ENCODE measurements around the gene MPP3.
A peak's percentile ranks its signal among the peaks of the same experiment; 100 is the strongest.

Gene MPP3

DNA sequence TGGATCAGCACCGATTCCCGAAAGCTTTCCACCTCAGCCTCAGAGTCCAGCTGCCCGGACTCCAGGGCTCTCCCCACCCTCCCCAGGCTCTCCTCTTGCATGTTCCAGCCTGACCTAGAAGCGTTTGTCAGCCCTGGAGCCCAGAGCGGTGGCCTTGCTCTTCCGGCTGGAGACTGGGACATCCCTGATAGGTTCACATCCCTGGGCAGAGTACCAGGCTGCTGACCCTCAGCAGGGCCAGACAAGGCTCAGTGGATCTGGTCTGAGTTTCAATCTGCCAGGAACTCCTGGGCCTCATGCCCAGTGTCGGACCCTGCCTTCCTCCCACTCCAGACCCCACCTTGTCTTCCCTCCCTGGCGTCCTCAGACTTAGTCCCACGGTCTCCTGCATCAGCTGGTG is 29.0 kb upstream of the MPP3 start:
- DNase-seq (ENCODE audit: low spot score) = no peak

DNA sequence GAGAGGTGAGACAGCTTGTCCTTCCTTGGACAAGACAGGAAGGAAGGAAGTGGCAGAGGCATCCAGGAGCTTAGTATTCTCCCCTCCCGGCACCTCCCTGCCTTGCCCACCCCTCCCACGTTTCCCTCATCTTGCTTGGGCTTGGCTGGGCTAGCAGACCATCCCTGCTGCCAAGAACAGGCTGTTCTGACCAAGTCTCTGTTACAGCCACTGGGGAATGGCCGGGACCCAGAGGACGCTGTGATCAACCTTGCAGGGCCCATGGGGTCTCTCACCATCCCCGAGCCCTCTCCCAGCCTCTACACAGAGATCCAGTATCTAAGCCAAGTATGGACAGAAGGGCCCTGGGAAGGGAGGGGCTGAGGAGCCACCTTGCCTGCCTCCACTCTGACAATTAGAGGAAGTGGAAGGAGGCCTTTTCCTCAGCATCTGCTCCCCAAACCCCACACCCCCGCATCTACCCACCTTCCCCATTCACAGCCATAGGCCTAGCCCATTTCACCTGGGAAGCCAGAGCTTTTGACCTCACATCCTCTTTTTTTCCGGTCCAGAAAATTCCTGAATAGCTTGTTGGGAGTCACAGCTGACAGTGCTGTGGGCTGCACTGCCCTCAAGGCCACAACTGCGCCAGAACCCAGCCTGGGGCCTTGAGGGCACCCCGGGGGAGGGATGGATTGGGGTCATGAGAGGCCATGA is 28.1 kb upstream of the MPP3 start:
- no peak for DNase-seq (ENCODE audit: low spot score)

DNA sequence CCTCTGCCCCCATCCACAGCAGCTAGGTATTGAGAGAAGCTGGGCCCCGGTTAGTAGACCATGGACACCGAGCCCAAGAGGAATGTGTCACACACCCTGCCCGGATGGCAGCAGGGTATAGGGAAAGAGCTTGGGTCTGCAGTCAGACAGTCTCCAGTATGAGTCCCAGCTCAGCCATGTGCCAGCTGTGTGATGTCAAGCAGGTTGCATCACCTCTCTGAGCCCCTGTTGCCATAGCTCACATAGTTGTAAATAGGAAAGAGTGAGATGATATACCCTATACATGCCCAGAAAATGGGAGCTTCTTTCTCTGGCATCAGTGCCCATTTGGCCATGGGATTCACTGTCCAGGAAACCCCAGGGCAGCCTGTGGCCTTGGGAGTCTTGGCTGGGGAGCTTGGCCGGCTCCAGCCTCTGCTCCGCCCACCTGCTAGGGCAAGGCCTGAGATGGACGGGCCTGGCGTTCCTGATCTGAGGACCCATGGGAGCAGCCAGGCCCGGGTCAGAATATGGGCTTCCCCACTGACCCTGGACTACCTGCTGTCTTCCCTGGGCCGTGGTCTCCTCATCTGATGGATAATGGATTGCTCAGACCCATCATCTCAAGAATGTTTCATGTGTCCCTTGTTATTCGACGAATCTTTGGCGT is 27.3 kb upstream of the MPP3 start:
- no peak for DNase-seq (ENCODE audit: low spot score)

DNA sequence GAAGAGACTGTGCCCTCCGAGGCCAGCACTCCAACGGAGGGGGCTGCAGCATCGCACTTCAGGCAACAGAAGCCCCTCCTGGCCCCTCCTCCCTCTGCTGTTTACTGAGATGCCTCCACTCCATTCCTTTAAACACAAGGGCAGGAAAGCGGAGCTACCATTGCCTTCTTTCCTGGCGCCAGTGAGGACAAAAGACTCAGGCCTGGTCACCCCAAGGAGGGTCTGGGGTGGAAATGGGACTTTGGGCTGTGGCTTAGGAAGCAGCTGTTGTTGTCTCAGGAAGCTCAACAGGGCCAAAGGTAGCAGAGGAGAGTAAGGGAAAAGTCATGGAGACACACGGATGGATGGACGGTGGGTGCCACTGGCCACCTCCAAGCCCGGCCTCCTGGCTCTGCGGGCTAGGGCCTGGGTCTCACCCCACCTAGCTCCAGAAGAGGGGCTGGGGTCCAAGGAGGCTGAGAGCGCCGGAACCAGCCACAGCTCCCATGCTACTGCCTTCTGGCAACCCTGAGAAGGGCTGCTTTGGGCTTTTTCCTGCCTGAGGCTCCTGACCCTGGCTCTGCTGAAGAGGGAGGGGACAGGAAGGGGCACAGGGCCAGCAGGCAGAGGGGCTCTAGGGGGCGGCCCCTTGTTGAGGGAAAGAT is 25.1 kb upstream of the MPP3 start:
- no peak for DNase-seq (ENCODE audit: low spot score)

DNA sequence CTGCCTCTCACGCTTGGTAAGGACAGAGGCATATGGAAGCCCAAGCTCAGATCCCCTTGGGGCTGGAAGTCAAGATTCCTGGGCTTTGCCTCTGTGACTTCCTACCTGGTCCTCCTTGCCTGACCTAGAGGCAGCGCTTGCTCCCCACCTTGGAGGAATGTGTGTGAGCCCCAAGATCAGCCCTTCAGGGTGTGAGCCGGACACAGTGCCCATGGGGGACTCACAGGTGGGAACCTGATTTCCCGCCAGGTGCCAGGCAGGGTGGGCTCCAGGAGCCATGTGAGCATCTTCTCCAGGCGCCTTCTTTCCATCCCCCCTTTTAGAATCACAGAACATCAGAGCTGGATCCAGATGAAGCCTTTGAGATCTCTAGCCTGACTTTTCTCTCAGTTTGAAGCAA is 24.2 kb upstream of the MPP3 start:
- no peak for DNase-seq (ENCODE audit: low spot score)

DNA sequence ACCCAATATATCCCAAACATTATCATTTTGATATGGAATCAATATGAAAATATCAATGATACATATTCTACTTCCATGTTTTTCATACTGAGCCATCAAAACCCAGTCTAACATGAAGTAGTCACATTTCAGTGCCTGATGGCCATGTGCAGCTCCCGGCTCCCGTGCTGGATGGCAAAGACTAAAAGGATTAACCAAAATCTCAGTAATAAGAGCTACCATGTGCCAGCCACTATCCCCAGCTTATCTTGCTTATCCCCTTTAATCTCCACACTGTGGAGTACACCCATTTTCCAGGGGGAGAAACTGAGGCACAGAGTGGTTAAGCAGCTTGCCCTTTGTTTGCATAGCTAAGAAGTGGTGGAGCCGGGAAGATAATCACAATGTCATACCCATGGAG is 23.2 kb upstream of the MPP3 start:
- DNase-seq (ENCODE audit: low spot score) = no peak

DNA sequence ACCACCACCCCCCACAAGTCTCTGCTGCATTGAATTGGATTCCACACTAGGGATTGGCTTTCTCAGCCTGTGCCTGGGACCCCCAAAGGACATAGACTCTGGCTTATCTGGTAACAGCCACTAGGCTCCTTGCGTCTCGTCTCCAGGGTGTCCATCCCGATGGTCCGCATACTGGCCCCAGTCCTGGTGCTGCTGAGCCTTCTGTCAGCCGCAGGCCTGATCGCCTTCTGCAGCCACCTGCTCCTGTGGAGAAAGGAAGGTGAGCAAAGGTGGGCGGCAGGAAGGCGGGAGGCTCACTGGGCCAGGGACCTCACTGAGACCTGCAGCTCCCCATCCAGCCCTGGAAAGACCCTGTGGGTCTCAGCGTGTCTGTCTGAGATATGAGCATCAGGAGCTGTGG is 22.1 kb upstream of the MPP3 start:
- no peak for DNase-seq (ENCODE audit: low spot score)

DNA sequence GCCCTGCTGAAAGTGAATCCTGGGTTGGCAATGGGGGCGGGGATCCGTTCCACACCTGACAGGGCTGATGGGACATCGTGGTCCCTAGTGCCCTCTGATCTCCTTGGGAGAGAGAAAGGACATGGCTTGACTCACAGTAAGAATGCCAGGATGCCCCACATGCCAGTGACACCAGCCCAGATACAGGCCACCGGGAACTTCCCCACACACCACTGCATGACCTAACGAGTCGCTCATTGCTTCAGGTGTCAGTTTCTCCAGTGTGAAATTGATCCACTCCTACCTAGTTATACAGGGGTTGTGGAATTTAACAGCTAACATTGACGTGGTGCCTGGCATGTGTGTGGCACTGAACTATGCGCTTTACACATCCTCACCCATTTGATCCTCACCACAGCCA is 21.6 kb upstream of the MPP3 start:
- DNase-seq (ENCODE audit: low spot score) = no peak

DNA sequence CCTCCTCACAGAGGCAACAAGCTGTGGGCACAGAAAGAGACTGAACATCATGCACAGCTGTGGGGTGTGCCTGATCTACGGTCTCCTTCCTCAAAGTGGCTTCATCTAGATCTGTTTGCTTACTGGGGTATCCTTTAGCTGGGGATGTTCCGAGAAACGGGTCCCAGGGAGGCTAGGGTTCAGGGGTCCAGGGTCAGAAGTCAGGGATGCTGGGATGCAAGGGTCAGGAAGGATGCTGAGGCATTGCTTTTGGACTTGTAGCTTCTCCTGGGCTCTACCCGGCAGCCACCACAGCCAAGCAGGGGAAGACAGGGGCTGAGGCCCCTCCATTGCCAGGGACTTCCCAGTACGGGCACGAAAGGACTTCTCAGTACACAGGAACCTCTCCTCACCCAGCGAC is 20.6 kb upstream of the MPP3 start:
- no peak for DNase-seq (ENCODE audit: low spot score)

DNA sequence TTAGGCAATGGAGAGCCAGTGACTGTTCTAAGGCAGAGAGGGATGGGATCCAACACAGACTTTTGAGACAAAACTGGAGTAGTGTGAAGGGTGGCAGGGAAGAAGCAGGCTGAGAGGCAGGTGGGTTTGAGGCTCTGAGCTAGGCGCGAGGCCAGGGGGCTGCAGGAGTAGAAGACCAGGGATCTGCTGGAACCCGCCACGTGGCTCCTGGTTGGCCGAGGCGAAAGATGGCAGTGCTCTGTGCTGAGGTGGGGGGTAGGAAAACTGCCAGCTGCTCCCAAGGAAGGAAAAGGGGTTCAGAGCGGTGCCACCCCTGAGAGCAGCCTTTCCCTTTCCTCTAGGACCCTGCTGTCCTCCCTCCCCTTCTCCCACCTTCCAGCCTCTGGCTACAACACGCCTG is 19.6 kb upstream of the MPP3 start:
- DNase-seq (ENCODE audit: low spot score) = no peak

DNA sequence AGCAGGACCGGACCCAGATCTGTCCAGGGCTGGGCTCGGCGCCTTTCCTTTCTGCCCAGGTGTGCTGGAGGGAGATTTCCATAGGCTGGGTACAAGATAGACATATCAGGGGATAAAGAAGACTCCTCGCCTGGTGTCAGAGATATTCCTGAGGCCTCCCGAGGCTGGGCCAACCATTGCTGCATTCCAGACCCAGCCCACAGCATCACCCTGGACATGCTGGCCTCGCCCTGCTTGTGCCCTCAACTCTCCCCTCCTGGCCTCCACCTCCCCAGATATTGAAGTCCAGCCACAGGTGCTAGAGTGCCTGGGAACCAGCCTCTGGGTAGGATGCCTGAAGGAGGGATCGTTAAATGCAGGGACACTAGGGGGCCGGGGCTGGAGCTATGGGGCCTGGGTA is 16.2 kb upstream of the MPP3 start:
- DNase-seq (ENCODE audit: low spot score) = no peak

DNA sequence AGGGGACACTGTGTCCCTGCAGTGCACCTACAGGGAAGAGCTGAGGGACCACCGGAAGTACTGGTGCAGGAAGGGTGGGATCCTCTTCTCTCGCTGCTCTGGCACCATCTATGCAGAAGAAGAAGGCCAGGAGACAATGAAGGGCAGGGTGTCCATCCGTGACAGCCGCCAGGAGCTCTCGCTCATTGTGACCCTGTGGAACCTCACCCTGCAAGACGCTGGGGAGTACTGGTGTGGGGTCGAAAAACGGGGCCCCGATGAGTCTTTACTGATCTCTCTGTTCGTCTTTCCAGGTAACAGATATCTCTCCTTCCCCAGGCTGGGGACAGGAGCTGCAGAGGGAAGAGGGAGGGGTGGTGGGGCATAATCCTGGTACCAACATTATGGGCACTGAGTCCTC is 15.7 kb upstream of the MPP3 start:
- no peak for DNase-seq (ENCODE audit: low spot score)

DNA sequence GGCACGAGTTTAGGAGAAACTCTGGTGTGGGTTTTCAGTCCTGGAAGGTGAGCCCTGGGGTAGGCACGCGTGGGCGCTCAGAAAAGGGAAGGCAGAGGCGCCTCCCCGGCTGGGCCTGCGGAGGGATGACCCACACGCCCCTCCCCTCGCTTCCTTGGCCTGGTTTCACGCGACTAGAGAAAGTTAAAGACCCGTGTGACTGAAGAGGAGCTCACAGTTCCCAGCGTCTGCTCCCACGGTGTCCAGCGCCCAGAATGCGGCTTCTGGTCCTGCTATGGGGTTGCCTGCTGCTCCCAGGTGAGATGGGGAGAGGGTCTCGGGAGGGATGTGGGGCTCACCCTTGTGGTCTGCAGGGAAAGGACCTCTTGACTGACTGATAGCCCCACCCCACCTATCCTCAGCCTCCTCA is 14.0 kb upstream of the MPP3 start, which contains the start of gene CD300LG:
Gene CD300LG (plus strand): TSS at position 214 of the 409 bp plus-strand sequence. CDS start 41 bp downstream, at position 255.
- no peak for DNase-seq (ENCODE audit: low spot score)

DNA sequence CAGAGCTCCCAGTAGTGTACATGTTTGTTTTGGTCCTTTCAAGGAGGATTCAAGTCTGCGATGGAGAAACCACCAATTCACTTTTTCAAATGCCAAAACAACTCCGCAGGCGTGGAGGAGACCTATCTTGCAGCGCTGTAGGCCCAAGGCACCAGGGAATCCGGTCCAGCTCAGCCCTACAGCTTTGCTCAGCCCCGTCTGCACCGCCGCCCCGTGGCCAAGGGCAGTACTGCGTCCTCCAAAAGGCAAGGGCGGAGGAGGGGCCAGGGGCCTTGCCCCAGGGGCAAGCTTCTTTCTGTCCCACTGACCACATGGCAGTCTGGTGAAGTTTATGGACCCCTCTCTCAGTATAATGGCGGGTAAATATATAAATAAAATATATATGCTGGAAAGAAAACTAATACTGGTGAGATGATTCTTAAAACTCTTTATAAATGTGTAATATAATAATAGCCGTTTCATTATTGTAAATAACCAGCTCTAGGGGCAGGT is 13.3 kb upstream of the MPP3 start:
- DNase-seq (ENCODE audit: low spot score) = peak; percentile 94

DNA sequence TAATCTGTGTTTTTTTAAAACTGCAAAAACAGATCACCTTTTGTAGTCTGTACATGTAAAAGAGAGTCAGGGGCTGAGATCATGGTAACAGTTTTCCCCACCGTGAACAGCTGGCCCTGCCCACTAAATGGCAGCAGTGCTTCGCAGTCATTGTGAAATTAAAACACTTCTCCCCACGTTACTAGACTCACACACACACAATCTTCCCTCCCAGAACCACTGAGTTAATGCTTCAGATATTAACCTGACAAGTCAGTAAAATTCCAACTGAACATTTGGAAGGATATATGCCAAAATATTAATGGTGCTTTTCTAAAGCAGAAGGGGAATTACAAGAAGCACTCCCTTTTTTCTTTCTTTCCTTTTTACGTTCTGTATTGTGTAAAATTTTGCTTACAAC is 12.8 kb upstream of the MPP3 start:
- DNase-seq (ENCODE audit: low spot score) = no peak

DNA sequence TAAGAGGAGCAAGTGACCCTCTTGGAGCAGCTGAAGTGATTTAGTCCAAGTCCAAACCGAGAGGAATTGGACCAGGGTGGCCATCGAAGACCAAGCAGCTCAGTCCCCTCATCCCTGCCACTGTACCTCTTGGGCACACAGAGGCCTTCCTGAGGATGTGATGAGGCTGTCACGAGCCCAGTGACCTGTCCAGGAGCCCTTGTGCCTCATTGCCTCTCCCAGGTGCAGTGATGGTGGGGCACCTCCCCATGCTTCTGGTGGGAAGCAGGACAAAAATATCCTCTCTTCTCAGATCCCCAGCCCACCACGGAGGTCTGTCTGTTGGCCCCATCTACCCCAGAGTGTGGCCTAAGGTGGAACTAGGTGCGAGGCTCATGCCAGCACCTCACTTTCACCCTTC is 11.3 kb upstream of the MPP3 start:
- no peak for DNase-seq (ENCODE audit: low spot score)

DNA sequence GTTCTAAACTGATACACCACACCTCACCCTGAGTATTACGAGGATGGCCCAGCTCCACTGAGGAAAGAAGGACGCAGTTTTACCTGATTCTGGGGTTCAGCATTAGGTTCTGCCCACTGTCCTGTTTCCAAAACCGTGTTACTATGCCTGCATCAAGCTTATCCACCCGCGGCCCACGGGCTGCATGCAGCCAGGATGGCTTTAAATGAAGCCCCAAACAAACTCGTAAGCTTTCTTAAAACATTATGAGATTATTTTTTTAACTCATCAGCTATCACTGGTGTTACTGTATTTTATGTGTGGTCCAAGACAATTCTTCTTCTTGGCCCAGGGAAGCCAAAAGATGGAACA is 10.0 kb upstream of the MPP3 start:
- no peak for DNase-seq (ENCODE audit: low spot score)

DNA sequence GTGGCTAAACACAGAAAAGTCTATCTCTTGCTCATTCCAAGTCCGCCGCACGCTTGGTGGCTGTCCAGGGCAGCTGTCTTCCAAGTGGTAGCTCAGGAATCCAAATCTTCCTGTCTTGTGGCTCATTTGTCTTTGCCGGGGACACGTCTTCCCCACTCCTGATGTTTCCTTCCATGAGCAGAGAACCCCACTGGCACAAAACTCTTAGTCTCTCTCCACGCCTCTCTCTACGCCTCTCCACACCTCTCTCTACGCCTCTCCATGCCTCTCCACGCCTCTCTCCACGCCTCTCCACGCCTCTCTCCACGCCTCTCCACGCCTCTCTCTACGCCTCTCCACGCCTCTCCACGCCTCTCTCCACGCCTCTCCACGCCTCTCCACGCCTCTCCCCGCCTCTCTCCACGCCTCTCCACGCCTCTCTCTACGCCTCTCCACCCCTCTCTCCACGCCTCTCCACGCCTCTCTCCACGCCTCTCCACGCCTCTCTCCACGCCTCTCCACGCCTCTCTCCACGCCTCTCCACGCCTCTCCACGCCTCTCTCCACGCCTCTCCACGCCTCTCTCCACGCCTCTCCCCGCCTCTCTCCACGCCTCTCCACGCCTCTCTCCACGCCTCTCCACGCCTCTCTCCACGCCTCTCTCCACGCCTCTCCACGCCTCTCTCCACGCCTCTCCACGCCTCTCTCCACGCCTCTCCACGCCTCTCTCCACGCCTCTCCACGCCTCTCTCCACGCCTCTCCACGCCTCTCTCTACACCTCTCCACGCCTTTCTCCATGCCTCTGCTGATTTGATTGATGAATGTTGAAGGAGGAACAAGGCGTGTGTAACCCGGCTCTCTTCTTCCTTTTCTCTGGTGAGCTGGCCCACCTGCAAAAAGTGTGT is 9.4 kb upstream of the MPP3 start:
- peak; percentile 46 for DNase-seq (ENCODE audit: low spot score)

DNA sequence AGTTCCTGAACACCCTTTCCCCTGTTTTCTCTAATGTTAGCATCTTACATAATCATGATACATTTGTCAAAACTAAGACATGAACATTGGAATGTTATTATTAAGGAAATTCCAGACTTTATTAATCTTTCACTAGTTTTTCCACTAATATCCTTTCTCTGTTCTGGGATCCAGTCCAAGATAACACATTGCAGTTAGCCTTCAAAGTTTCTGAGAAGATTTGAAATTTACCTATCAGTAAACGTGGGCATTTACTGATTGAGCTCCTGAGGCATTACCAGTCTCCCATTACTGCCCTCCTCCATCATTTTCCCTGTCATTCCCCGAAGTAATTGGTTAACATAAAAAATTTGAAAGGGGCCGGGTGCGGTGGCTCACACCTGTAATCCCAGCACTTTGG is 8.3 kb upstream of the MPP3 start:
- DNase-seq (ENCODE audit: low spot score) = no peak

DNA sequence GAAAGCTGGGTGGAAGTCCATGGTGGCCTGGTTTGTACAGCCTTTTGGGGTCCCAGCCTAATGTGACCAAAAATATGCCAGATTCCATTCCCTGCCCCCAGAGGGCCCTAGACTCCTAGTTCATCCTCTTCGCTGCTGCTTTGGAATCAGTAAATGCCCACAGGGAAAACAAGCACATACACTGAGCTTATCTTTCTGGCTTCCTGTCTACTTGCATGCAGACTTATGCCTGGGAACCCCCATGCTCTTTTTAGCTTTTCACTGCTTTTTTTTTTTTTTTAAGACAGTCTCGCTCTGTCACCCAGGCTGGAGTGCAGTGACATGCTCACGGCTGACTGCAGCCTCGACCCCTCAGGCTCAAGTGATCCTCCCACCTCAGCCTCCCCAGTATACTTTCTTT is 7.9 kb upstream of the MPP3 start:
- no peak for DNase-seq (ENCODE audit: low spot score)

DNA sequence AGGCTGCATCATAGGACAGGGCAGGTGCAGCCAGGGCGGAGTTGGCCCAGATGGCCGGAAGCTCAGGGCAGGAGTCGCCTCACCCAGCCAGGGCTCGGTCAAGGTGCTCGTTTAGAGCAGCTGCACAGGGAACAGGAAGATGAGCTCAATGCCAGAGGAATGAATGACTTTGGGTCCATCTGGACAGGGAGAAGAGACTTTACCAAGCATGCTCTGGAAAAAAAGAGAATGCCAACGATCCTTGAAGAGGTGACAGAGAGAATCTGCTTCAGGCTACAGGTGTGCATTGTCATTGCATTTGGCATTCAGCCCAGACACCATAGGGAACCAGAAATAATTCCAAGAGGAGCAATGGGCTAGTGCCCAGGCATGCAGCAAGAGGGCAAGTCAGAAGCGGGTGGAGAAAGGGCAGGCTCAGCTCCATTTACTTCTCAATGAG is 6.7 kb upstream of the MPP3 start:
- no peak for DNase-seq (ENCODE audit: low spot score)

DNA sequence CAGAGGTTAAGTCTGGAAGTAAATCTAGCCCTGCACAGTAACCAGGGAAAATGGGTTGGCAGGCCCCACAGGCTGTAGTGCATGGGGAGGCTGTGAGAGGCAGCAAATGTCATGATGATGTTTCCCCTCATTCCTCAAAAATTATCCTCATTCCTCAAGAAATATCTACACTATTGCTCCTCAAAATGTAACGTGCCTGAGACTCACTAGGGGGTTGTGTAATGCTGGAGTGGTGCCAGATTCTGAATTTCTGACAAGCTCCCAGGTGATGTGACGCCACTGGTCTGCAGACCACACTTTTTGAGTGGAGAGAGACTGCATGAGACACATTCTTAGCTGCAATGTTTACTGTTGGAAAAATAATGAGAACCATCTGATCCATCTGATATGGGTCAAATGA is 1.2 kb upstream of the MPP3 start:
- DNase-seq (ENCODE audit: low spot score) = peak; percentile 63

Data from AG08395 (cell line).